ENCODE measurements around the gene ABCG2.

GRCh38 chr4:88115587-88115986 is 42.9 kb downstream of the ABCG2 start:
- TF ChIP-seq POLR2A (IDR thresholded peaks at IDR 0.05) = no peak
- TF ChIP-seq, protein P1, sequence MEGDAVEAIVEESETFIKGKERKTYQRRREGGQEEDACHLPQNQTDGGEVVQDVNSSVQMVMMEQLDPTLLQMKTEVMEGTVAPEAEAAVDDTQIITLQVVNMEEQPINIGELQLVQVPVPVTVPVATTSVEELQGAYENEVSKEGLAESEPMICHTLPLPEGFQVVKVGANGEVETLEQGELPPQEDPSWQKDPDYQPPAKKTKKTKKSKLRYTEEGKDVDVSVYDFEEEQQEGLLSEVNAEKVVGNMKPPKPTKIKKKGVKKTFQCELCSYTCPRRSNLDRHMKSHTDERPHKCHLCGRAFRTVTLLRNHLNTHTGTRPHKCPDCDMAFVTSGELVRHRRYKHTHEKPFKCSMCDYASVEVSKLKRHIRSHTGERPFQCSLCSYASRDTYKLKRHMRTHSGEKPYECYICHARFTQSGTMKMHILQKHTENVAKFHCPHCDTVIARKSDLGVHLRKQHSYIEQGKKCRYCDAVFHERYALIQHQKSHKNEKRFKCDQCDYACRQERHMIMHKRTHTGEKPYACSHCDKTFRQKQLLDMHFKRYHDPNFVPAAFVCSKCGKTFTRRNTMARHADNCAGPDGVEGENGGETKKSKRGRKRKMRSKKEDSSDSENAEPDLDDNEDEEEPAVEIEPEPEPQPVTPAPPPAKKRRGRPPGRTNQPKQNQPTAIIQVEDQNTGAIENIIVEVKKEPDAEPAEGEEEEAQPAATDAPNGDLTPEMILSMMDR (IDR thresholded peaks at IDR 0.05) = no peak

Data from testis (tissue), 2 donors.